Kidney (tissue), 14 donors: Measurements from ENCODE around the gene RAP1GDS1. TPM values are rescaled to one million over a fixed set of nuclear protein-coding genes. Genes with fewer than 3 reads are reported as not detected.

Experiments used
- DNase-seq, 5 donors: peaks; one replicate each; pipeline ENCODE4 v3.0.0-alpha.2; 2013 to 2020
- FAIRE-seq: peaks from 2 replicates; lab custom pipeline; 2012; peaks lifted over from hg19 to GRCh38; lab: Jason Lieb, UNC
- H3K27ac ChIP-seq, 2 donors: one replicate each; pipeline ENCODE4 v1.7.0; 2013; ENCODE audit warnings: low read depth in 2 of 2, low read length in 2 of 2, inconsistent platforms in 1 of 2
- H3K27me3 ChIP-seq: one replicate; pipeline ENCODE4 v1.7.1; 2013; ENCODE audit warnings: low read length, inconsistent platforms; ENCODE audit not compliant: control insufficient read depth, insufficient read depth
- H3K36me3 ChIP-seq, 3 donors: one replicate each; pipeline versions ENCODE4 v1.7.0 to v1.7.1; 2013; ENCODE audit warnings: low read length in 3 of 3, control low read depth in 1 of 3, inconsistent platforms in 1 of 3; ENCODE audit not compliant: insufficient read depth in 3 of 3, control insufficient read depth in 2 of 3
- H3K4me1 ChIP-seq, 3 donors: one replicate each; pipeline versions ENCODE4 v1.7.0 to v1.7.1; 2013; ENCODE audit warnings: low read length in 3 of 3, inconsistent platforms in 1 of 3, low read depth in 1 of 3; ENCODE audit not compliant: control insufficient read depth in 2 of 3, insufficient read depth in 2 of 3
- H3K4me3 ChIP-seq, 3 donors: one replicate each; pipeline versions ENCODE4 v1.7.0 to v1.8.1; 2013; ENCODE audit warnings: low read length in 3 of 3, control low read depth in 1 of 3, inconsistent platforms in 1 of 3
- H3K9ac ChIP-seq, 3 donors: one replicate each; pipeline versions ENCODE4 v1.7.0 to v1.7.1; 2013; ENCODE audit warnings: low read length in 3 of 3, control low read depth in 1 of 3, inconsistent platforms in 1 of 3
- H3K9me3 ChIP-seq, 3 donors: one replicate each; pipeline versions ENCODE4 v1.7.0 to v1.7.1; 2013; ENCODE audit warnings: low read length in 3 of 3, control low read depth in 1 of 3, inconsistent platforms in 1 of 3; ENCODE audit not compliant: control insufficient read depth in 2 of 3, insufficient read depth in 1 of 3
- intact Hi-C: fragments of 100-400 bp; cut with DNase I; formaldehyde crosslinking; loops from one replicate; pipeline ENCODE4 v1.11.1; 2022
- polyA plus RNA-seq: library from polyadenylated mRNA; stranded (reverse); fragments of 350-450 nt; fragmentation: Illumina TruSeq; extraction: RNeasy Lipid Tissue Mini Kit (QIAGEN cat#74804); gene quantifications from one replicate; pipeline ENCODE4 v1.2.3, GENCODE V29; 2014; ENCODE audit warnings: low read depth, low replicate concordance; ENCODE audit not compliant: insufficient read depth
- total RNA-seq: library from RNA; stranded (reverse); fragmentation: NEBNext Ultra II Directional; extraction: Animal tissue kit (Norgen Biotek cat#: 25700); gene quantifications from one replicate; pipeline ENCODE4 v1.2.1, GENCODE V29; 2021
- TF ChIP-seq, protein P1 (sequence below): IDR thresholded peaks from 3 replicates; pipeline ENCODE4 v1.5.1; 2012; ENCODE audit warnings: mild to moderate bottlenecking, moderate library complexity, borderline replicate concordance; ENCODE audit not compliant: insufficient read depth; ENCODE audit errors: extremely low read depth
- donor health status: control.
- donor health status: control.
- donor health status: control.
- donor health status: control.
- donor health status: control.
- donor health status: DM: yes; HTN: yes; CAD: no.
- donor health status: Normal renal cell carcinoma (clear cell type).

Gene RAP1GDS1
- total and polyA plus RNA-seq, 2 donors from 2014 or later, result 23.0 to 42.2 TPM

DNA sequence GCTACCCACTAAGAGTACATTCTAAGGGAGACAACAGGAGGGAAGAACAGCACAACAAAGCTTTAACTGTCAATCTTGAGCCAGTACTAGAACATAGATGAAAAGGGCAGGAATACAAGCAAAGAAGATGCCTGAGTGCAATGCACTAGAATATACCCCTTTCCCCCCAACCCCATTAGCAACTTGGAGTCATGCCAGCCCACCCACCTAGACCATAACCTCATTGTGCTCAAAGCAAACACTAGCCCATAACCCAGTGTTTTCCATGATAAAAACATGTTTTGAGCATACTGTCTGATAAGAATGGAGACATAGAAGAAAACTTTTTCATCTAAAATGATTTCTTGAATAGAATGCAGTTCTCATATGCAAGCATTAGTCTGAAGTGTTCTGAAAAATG lies 183.2 kb downstream of the RAP1GDS1 start:
- H3K4me1 ChIP-seq, result no peaks in the 10 kb centered on the region
- intact Hi-C loops, result no loop called here
- FAIRE-seq (no peak), DNase-seq (no peak)
- no peak overlapping the region for H3K27ac ChIP-seq
- no peaks in the 10 kb centered on the region for H3K27me3 ChIP-seq
- H3K9me3 ChIP-seq, result no peaks in the 10 kb centered on the region
- TF ChIP-seq, protein P1, sequence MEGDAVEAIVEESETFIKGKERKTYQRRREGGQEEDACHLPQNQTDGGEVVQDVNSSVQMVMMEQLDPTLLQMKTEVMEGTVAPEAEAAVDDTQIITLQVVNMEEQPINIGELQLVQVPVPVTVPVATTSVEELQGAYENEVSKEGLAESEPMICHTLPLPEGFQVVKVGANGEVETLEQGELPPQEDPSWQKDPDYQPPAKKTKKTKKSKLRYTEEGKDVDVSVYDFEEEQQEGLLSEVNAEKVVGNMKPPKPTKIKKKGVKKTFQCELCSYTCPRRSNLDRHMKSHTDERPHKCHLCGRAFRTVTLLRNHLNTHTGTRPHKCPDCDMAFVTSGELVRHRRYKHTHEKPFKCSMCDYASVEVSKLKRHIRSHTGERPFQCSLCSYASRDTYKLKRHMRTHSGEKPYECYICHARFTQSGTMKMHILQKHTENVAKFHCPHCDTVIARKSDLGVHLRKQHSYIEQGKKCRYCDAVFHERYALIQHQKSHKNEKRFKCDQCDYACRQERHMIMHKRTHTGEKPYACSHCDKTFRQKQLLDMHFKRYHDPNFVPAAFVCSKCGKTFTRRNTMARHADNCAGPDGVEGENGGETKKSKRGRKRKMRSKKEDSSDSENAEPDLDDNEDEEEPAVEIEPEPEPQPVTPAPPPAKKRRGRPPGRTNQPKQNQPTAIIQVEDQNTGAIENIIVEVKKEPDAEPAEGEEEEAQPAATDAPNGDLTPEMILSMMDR, result no peak
- no peak overlapping the region for H3K4me3 ChIP-seq
- no peak overlapping the region for H3K9ac ChIP-seq
- peaks cover 0 to 15% (median 6%) of the 10 kb centered on the region in 3 donors for H3K36me3 ChIP-seq

DNA sequence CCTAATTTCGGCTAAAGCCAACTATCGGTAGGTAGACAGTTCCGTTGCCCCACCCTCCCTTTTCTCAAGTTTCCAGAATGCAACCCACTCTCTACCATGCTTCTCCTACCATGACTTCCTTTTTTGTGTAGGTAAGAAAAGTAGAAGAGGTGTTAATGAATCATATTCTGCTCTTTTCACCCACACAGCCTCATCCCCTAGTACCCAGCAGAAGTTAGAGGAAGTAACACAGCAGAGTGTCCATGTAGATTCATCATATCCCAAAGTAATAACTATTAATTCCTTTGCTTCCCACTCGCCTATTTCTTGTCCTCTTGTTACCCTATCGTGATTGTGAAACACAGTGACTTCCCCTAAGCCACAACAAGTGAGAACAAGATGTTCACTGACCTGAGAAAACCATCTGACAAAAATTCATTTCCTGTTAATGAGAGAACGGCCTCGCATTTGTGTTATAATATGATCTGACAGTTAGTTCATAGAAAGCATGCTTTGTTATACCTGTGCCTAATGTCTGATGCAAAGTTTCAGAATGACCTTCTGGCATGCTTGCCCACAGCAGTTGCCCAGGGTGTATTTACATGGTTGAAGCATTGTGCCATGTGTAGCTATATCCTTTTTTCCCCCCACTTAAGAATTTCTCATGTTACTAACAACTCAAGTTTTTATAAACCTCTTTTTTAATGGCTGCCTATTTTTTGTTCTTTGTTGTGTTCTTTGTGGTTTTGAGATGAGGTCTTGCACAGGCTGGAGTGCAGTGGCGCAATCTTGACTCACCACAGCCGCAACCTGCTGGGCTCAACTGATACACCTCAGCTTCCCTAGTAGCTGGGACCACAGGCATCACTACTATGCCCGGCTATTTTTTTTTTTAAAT lies 185.6 kb downstream of the RAP1GDS1 start:
- Histone ChIP-seq H3K4me3 (no peak overlapping the region), H3K27ac (no peak overlapping the region), H3K36me3 (peaks cover 0 to 15% (median 6%) of the 10 kb centered on the region in 3 donors), H3K27me3 (no peaks in the 10 kb centered on the region), H3K9me3 (no peaks in the 10 kb centered on the region), H3K9ac (no peak overlapping the region), H3K4me1 (no peaks in the 10 kb centered on the region)
- TF ChIP-seq, protein P1, result no peak
- no peak for DNase-seq
- no peak for FAIRE-seq
- intact Hi-C loops, result no loop called here

DNA sequence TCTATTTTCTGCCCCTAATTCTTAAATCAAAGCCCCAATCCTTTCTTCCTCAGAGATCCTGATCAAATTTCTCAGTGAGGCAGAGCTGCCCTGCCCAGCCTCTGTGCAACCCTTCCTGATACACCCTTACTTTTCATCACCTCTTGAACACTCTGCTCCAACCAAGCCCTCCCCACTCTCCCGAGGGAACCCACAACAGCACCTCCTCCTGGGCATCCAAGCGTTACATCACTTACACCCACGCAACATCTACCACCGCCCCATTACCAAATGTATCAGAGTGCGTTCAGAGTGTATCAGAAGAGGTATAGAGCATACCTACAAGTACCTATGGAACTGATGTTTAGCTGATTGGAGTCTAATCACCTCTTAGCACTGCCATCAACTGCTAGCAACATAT lies 186.5 kb downstream of the RAP1GDS1 start:
- no peak for FAIRE-seq
- intact Hi-C loops, result no loop called here
- no peaks in the 10 kb centered on the region for H3K27me3 ChIP-seq
- H3K4me1 ChIP-seq, result no peaks in the 10 kb centered on the region
- TF ChIP-seq, protein P1, result no peak
- H3K27ac ChIP-seq, result no peak overlapping the region
- H3K9me3 ChIP-seq, result no peaks in the 10 kb centered on the region
- no peak overlapping the region for H3K4me3 ChIP-seq
- no peak overlapping the region for H3K9ac ChIP-seq
- H3K36me3 ChIP-seq, result peaks cover 0 to 7% (median 0%) of the 10 kb centered on the region in 3 donors
- DNase-seq, result no peak
